Measurements from ENCODE around the gene SNTG2. TPM values are rescaled to one million over a fixed set of nuclear protein-coding genes. Genes with fewer than 3 reads are reported as not detected.

SNTG2 gene
- total and polyA plus RNA-seq, 7 experiments from 2014 or later, result 0.26 to 4.9 (median 3.1) TPM; not detected in 2

DNA sequence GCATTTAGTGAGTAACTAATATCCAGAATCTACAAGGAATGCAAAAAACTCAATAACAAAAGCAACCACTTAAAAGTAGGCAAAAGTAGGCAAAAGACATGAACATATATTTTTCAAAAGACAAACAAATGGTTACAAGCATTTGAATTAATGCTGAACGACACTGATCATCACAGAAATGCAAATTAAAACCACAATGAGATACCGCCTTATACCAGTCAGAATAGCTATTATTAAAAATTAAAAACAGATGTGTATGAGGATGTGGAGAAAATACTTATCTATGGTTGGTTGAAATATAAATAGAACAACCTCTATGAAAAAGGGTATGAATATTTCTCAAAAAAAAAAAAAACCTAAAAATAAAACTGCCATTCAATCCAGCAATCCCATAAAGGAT lies 51.7 kb downstream of the SNTG2 start:
- ATAC-seq (no peak), DNase-seq (no peak)
- Histone ChIP-seq H3K9me3 (ENCODE audit: control insufficient read depth in 2 of 3, low read length in 3 of 3) (no peaks in the 10 kb centered on the region), H3K27me3 (ENCODE audit: control insufficient read depth in 2 of 2, insufficient read depth in 2 of 2, low read length in 2 of 2) (no peaks in the 10 kb centered on the region), H3K36me3 (ENCODE audit: control insufficient read depth in 2 of 3, insufficient read depth in 3 of 3, low read length in 3 of 3) (no peaks in the 10 kb centered on the region), H3K4me1 (ENCODE audit: control insufficient read depth in 2 of 2, insufficient read depth in 2 of 2, low read length in 2 of 2) (no peaks in the 10 kb centered on the region), H3K4me3 (ENCODE audit: low read length) (no peak overlapping the region), H3K27ac (ENCODE audit: low read depth, low read length) (no peak overlapping the region)
- H3K27ac Mint-ChIP-seq, result no peak overlapping the region
- ChIA-PET POLR2A (no interaction called here), CTCF (no interaction called here)
- peaks cover 0 to 7% (median 0%) of the 10 kb centered on the region in 5 donors for H3K36me3 Mint-ChIP-seq
- peaks cover 0 to 19% (median 10%) of the 10 kb centered on the region in 11 donors for H3K9me3 Mint-ChIP-seq
- intact Hi-C loops (cut with micrococcal nuclease), result no loop called here
- peaks cover 1 to 21% (median 15%) of the 10 kb centered on the region in 5 donors for H3K27me3 Mint-ChIP-seq
- H3K4me1 Mint-ChIP-seq, result no peaks in the 10 kb centered on the region
- H3K4me3 Mint-ChIP-seq, result no peak overlapping the region

GRCh38 chr2:1004398-1004797 lies 53.7 kb downstream of the SNTG2 start:
- H3K27me3 Mint-ChIP-seq, result peaks cover under 1 to 6% (median 3%) of the 10 kb centered on the region in 5 donors
- no peaks in the 10 kb centered on the region for H3K9me3 ChIP-seq (ENCODE audit: control insufficient read depth in 2 of 3, low read length in 3 of 3)
- H3K36me3 ChIP-seq (ENCODE audit: control insufficient read depth in 2 of 3, insufficient read depth in 3 of 3, low read length in 3 of 3), result no peaks in the 10 kb centered on the region
- intact Hi-C loops (cut with micrococcal nuclease), result no loop called here
- H3K4me1 ChIP-seq (ENCODE audit: control insufficient read depth in 2 of 2, insufficient read depth in 2 of 2, low read length in 2 of 2), result no peaks in the 10 kb centered on the region
- no peak overlapping the region for H3K27ac ChIP-seq (ENCODE audit: low read depth, low read length)
- ChIA-PET POLR2A (no interaction called here), CTCF (no interaction called here)
- H3K4me3 ChIP-seq (ENCODE audit: low read length), result no peak overlapping the region
- DNase-seq (no peak), ATAC-seq (no peak)
- H3K4me1 Mint-ChIP-seq, result peaks cover 0 to under 1% (median 0%) of the 10 kb centered on the region in 7 donors
- H3K27ac Mint-ChIP-seq, result no peak overlapping the region
- H3K4me3 Mint-ChIP-seq, result no peak overlapping the region
- no peaks in the 10 kb centered on the region for H3K9me3 Mint-ChIP-seq
- no peaks in the 10 kb centered on the region for H3K36me3 Mint-ChIP-seq
- H3K27me3 ChIP-seq (ENCODE audit: control insufficient read depth in 2 of 2, insufficient read depth in 2 of 2, low read length in 2 of 2), result no peaks in the 10 kb centered on the region

DNA sequence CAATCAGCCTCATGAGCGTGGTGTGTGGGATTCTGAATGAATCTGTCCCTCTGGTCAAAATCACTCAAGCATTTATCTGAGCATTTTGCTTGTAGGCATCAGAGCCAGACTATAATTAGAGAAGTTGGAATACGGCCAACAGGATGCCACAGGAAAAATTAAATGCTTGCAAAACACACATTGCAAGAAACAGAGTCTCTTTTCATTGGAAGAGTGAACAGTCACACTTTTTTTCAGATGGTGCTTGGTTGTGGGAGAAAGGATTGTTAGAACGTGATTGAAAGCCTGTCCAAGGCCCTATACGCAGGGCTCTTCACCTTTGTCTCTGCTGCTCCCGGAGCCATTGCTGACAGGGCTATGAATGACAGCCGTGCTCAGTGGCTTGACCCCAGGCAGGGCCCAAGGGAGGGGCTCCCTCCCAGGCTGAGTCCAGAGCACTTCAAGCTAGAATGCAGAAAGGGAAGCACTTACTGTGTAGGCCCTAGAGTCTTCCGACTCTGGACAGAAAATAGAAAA lies 59.8 kb downstream of the SNTG2 start:
- POLR2A ChIA-PET, result no interaction called here
- H3K27ac Mint-ChIP-seq, result no peak overlapping the region
- DNase-seq, result no peak
- Histone ChIP-seq H3K36me3 (ENCODE audit: control insufficient read depth in 2 of 3, insufficient read depth in 3 of 3, low read length in 3 of 3) (no peaks in the 10 kb centered on the region), H3K4me3 (ENCODE audit: low read length) (no peak overlapping the region), H3K27ac (ENCODE audit: low read depth, low read length) (no peak overlapping the region), H3K27me3 (ENCODE audit: control insufficient read depth in 2 of 2, insufficient read depth in 2 of 2, low read length in 2 of 2) (no peaks in the 10 kb centered on the region), H3K9me3 (ENCODE audit: control insufficient read depth in 2 of 3, low read length in 3 of 3) (no peaks in the 10 kb centered on the region), H3K4me1 (ENCODE audit: control insufficient read depth in 2 of 2, insufficient read depth in 2 of 2, low read length in 2 of 2) (no peaks in the 10 kb centered on the region)
- peaks cover 12 to 20% (median 17%) of the 10 kb centered on the region in 5 donors for H3K27me3 Mint-ChIP-seq
- CTCF ChIA-PET, result no interaction called here
- intact Hi-C loops (cut with micrococcal nuclease), result no loop called here
- peaks cover 0 to under 1% (median 0%) of the 10 kb centered on the region in 11 donors for H3K9me3 Mint-ChIP-seq
- peaks cover 0 to 16% (median 6%) of the 10 kb centered on the region in 7 donors for H3K4me1 Mint-ChIP-seq
- H3K36me3 Mint-ChIP-seq, result no peaks in the 10 kb centered on the region
- ATAC-seq, result no peak
- no peak overlapping the region for H3K4me3 Mint-ChIP-seq

- no peak overlapping the region for H3K27ac ChIP-seq (ENCODE audit: low read depth, low read length)
- DNase-seq (no peak), ATAC-seq (no peak)
- intact Hi-C loops (cut with micrococcal nuclease), result no loop called here
- H3K9me3 ChIP-seq (ENCODE audit: control insufficient read depth in 2 of 3, low read length in 3 of 3), result no peaks in the 10 kb centered on the region
- H3K27me3 ChIP-seq (ENCODE audit: control insufficient read depth in 2 of 2, insufficient read depth in 2 of 2, low read length in 2 of 2), result no peaks in the 10 kb centered on the region
- CTCF ChIA-PET, result no interaction called here
- Mint-ChIP-seq H3K27ac (no peak overlapping the region), H3K9me3 (peaks cover 0 to 2% (median 0%) of the 10 kb centered on the region in 11 donors), H3K4me1 (peaks cover 0 to 16% (median 6%) of the 10 kb centered on the region in 7 donors), H3K36me3 (no peaks in the 10 kb centered on the region), H3K27me3 (peaks cover 12 to 20% (median 17%) of the 10 kb centered on the region in 5 donors), H3K4me3 (no peak overlapping the region)
- no peaks in the 10 kb centered on the region for H3K4me1 ChIP-seq (ENCODE audit: control insufficient read depth in 2 of 2, insufficient read depth in 2 of 2, low read length in 2 of 2)
- POLR2A ChIA-PET, result no interaction called here
- no peaks in the 10 kb centered on the region for H3K36me3 ChIP-seq (ENCODE audit: control insufficient read depth in 2 of 3, insufficient read depth in 3 of 3, low read length in 3 of 3)
- no peak overlapping the region for H3K4me3 ChIP-seq (ENCODE audit: low read length)
Observed at GRCh38 chr2:1011006-1011405, 60.4 kb downstream of the SNTG2 start.

GRCh38 chr2:1011985-1012384 lies 61.3 kb downstream of the SNTG2 start:
- Histone ChIP-seq H3K27me3 (ENCODE audit: control insufficient read depth in 2 of 2, insufficient read depth in 2 of 2, low read length in 2 of 2) (no peaks in the 10 kb centered on the region), H3K36me3 (ENCODE audit: control insufficient read depth in 2 of 3, insufficient read depth in 3 of 3, low read length in 3 of 3) (no peaks in the 10 kb centered on the region), H3K4me3 (ENCODE audit: low read length) (no peak overlapping the region), H3K4me1 (ENCODE audit: control insufficient read depth in 2 of 2, insufficient read depth in 2 of 2, low read length in 2 of 2) (no peaks in the 10 kb centered on the region), H3K27ac (ENCODE audit: low read depth, low read length) (no peak overlapping the region), H3K9me3 (ENCODE audit: control insufficient read depth in 2 of 3, low read length in 3 of 3) (no peaks in the 10 kb centered on the region)
- Mint-ChIP-seq H3K4me3 (no peak overlapping the region), H3K9me3 (peaks cover 0 to 2% (median 0%) of the 10 kb centered on the region in 11 donors), H3K4me1 (peaks cover 0 to 16% (median 6%) of the 10 kb centered on the region in 7 donors), H3K27ac (no peak overlapping the region), H3K36me3 (no peaks in the 10 kb centered on the region), H3K27me3 (peaks cover 12 to 20% (median 17%) of the 10 kb centered on the region in 5 donors)
- CTCF ChIA-PET, result no interaction called here
- DNase-seq, result no peak
- POLR2A ChIA-PET, result no interaction called here
- ATAC-seq, result no peak
- intact Hi-C loops (cut with micrococcal nuclease), result no loop called here

- H3K4me3 ChIP-seq (ENCODE audit: low read length), result no peak overlapping the region
- intact Hi-C loops (cut with micrococcal nuclease), result no loop called here
- Mint-ChIP-seq H3K36me3 (no peaks in the 10 kb centered on the region), H3K4me3 (no peak overlapping the region), H3K27me3 (peaks cover 8 to 17% (median 11%) of the 10 kb centered on the region in 5 donors), H3K4me1 (peaks cover 0 to 13% (median 2%) of the 10 kb centered on the region in 7 donors), H3K27ac (no peak overlapping the region), H3K9me3 (peaks cover 0 to 2% (median 0%) of the 10 kb centered on the region in 11 donors)
- CTCF ChIA-PET, result no interaction called here
- POLR2A ChIA-PET, result no interaction called here
- ATAC-seq (no peak), DNase-seq (no peak)
- H3K36me3 ChIP-seq (ENCODE audit: control insufficient read depth in 2 of 3, insufficient read depth in 3 of 3, low read length in 3 of 3), result no peaks in the 10 kb centered on the region
- H3K27ac ChIP-seq (ENCODE audit: low read depth, low read length), result no peak overlapping the region
- H3K27me3 ChIP-seq (ENCODE audit: control insufficient read depth in 2 of 2, insufficient read depth in 2 of 2, low read length in 2 of 2), result no peaks in the 10 kb centered on the region
- H3K9me3 ChIP-seq (ENCODE audit: control insufficient read depth in 2 of 3, low read length in 3 of 3), result no peaks in the 10 kb centered on the region
- no peaks in the 10 kb centered on the region for H3K4me1 ChIP-seq (ENCODE audit: control insufficient read depth in 2 of 2, insufficient read depth in 2 of 2, low read length in 2 of 2)
Observed at GRCh38 chr2:1014802-1015201, 64.2 kb downstream of the SNTG2 start.

GRCh38 chr2:1016500-1016899 lies 65.9 kb downstream of the SNTG2 start:
- no peaks in the 10 kb centered on the region for H3K36me3 ChIP-seq (ENCODE audit: control insufficient read depth in 2 of 3, insufficient read depth in 3 of 3, low read length in 3 of 3)
- Mint-ChIP-seq H3K27ac (no peak overlapping the region), H3K27me3 (peaks cover 0 to 6% (median 6%) of the 10 kb centered on the region in 5 donors), H3K4me1 (no peaks in the 10 kb centered on the region), H3K4me3 (no peak overlapping the region), H3K36me3 (no peaks in the 10 kb centered on the region), H3K9me3 (peaks cover 0 to 2% (median 0%) of the 10 kb centered on the region in 11 donors)
- no peak overlapping the region for H3K4me3 ChIP-seq (ENCODE audit: low read length)
- no peaks in the 10 kb centered on the region for H3K9me3 ChIP-seq (ENCODE audit: control insufficient read depth in 2 of 3, low read length in 3 of 3)
- no peaks in the 10 kb centered on the region for H3K4me1 ChIP-seq (ENCODE audit: control insufficient read depth in 2 of 2, insufficient read depth in 2 of 2, low read length in 2 of 2)
- no peak for ATAC-seq
- no peak for DNase-seq
- ChIA-PET CTCF (no interaction called here), POLR2A (no interaction called here)
- intact Hi-C loops (cut with micrococcal nuclease), result no loop called here
- no peak overlapping the region for H3K27ac ChIP-seq (ENCODE audit: low read depth, low read length)
- no peaks in the 10 kb centered on the region for H3K27me3 ChIP-seq (ENCODE audit: control insufficient read depth in 2 of 2, insufficient read depth in 2 of 2, low read length in 2 of 2)

Measured in naive thymus-derived CD4-positive, alpha-beta T cell (primary cell).